Measurements from ENCODE around the gene CMSS1. TPM values are rescaled to one million over a fixed set of nuclear protein-coding genes. Genes with fewer than 3 reads are reported as not detected.

CMSS1 gene
- total RNA-seq, 1 donor from 2014 or later: 34.8 TPM

DNA sequence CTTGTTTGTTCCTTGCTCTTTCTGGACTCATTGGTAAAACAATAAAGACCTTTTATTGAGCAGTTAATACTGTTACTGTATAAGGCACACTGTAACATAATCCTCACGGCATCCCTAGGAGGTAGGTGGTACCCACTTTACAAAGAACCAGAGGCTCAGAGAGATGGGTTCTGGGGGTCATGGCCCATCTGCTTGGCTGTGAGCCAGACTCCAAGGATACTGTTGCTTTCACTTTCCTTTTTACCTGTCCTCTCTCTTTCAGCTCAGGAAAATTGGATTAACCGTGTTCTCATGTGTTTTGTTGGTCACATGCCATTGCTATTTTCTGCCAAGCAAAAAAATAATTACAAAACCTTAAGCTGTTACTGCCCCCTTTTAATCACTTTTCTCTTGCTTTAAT is 331.5 kb downstream of the CMSS1 start:
- TF ChIP-seq, protein P1, sequence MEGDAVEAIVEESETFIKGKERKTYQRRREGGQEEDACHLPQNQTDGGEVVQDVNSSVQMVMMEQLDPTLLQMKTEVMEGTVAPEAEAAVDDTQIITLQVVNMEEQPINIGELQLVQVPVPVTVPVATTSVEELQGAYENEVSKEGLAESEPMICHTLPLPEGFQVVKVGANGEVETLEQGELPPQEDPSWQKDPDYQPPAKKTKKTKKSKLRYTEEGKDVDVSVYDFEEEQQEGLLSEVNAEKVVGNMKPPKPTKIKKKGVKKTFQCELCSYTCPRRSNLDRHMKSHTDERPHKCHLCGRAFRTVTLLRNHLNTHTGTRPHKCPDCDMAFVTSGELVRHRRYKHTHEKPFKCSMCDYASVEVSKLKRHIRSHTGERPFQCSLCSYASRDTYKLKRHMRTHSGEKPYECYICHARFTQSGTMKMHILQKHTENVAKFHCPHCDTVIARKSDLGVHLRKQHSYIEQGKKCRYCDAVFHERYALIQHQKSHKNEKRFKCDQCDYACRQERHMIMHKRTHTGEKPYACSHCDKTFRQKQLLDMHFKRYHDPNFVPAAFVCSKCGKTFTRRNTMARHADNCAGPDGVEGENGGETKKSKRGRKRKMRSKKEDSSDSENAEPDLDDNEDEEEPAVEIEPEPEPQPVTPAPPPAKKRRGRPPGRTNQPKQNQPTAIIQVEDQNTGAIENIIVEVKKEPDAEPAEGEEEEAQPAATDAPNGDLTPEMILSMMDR (IDR thresholded peaks at IDR 0.05; ENCODE audit: borderline replicate concordance): no peak
- intact Hi-C loops (cut with micrococcal nuclease): no loop called here
- H3K36me3 ChIP-seq: no peaks in the 10 kb centered on the region
- no peak overlapping the region for H3K4me3 ChIP-seq
- H3K9me3 ChIP-seq (replicated peaks): no peaks in the 10 kb centered on the region
- peaks cover 32% of the 10 kb centered on the region for H3K4me1 ChIP-seq
- H3K27me3 ChIP-seq (ENCODE audit: low read depth): no peaks in the 10 kb centered on the region
- DNase-seq: no peak
- H3K27ac ChIP-seq (replicated peaks): peak overlapping the region; percentile 70

GRCh38 chr3:100149713-100150415 is 332.2 kb downstream of the CMSS1 start:
- DNase-seq: no peak
- intact Hi-C loops (cut with micrococcal nuclease): no loop called here
- H3K36me3 ChIP-seq: no peaks in the 10 kb centered on the region
- no peaks in the 10 kb centered on the region for H3K27me3 ChIP-seq (ENCODE audit: low read depth)
- peak overlapping the region; percentile 70 for H3K27ac ChIP-seq (replicated peaks)
- no peak overlapping the region for H3K4me3 ChIP-seq
- TF ChIP-seq, protein P1 (IDR thresholded peaks at IDR 0.05; ENCODE audit: borderline replicate concordance): no peak
- H3K4me1 ChIP-seq: peaks cover 32% of the 10 kb centered on the region
- peaks cover 3% of the 10 kb centered on the region for H3K9me3 ChIP-seq (replicated peaks)

GRCh38 chr3:100150473-100150872 is 332.8 kb downstream of the CMSS1 start:
- intact Hi-C loops (cut with micrococcal nuclease): no loop called here
- DNase-seq: no peak

DNA sequence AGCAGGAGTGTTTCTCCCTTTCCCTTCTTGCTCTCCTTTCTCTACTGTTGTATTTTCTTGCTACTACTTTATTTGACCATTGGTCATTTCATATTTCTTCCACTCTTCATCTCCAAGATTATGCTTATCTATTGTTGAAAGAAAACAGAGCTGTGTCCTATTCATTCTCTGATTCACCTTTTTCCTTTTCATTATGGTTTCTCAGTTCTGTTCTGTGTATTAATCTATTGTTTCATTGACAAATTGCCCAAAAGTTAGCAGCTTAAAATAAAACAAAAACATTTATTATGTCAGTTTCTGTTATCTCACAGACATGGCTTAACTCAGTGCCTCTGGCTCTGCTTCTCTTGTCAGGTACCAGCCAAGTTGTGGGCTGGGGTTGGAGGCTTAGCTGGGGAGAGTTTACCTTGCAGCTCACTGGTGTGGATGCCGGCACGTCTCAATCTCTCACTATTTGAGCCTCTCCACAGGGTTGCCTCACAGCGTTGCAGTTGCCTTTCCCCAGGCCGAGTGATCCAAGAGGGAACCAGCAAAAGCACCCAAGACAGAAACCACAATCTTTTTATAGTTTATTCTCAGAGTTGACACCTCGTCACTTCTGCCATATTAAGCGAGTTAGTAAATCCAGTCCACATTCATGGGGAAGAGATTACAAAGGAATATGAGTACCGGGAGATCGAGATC is 333.5 kb downstream of the CMSS1 start:
- Histone ChIP-seq H3K4me1 (peaks cover 32% of the 10 kb centered on the region), H3K36me3 (peaks cover 10% of the 10 kb centered on the region), H3K27ac (replicated peaks) (peak overlapping the region; percentile 70), H3K27me3 (ENCODE audit: low read depth) (no peaks in the 10 kb centered on the region), H3K4me3 (no peak overlapping the region), H3K9me3 (replicated peaks) (peaks cover 16% of the 10 kb centered on the region)
- no peak for DNase-seq
- TF ChIP-seq, protein P1 (IDR thresholded peaks at IDR 0.05; ENCODE audit: borderline replicate concordance): no peak
- intact Hi-C loops (cut with micrococcal nuclease): no loop called here

More at GRCh38 chr3:100150473-100150872, 332.8 kb downstream of the CMSS1 start:
- H3K27ac ChIP-seq (replicated peaks): peak overlapping the region; percentile 70
- TF ChIP-seq, protein P1 (IDR thresholded peaks at IDR 0.05; ENCODE audit: borderline replicate concordance): no peak
- peaks cover 9% of the 10 kb centered on the region for H3K9me3 ChIP-seq (replicated peaks)
- peaks cover 4% of the 10 kb centered on the region for H3K36me3 ChIP-seq
- no peak overlapping the region for H3K4me3 ChIP-seq
- no peaks in the 10 kb centered on the region for H3K27me3 ChIP-seq (ENCODE audit: low read depth)
- peaks cover 32% of the 10 kb centered on the region for H3K4me1 ChIP-seq

- H3K36me3 ChIP-seq: peaks cover 10% of the 10 kb centered on the region
- no peak overlapping the region for H3K4me3 ChIP-seq
- DNase-seq: no peak
- no peak overlapping the region for H3K27ac ChIP-seq (replicated peaks)
- intact Hi-C loops (cut with micrococcal nuclease): no loop called here
- H3K27me3 ChIP-seq (ENCODE audit: low read depth): no peaks in the 10 kb centered on the region
- peaks cover 53% of the 10 kb centered on the region for H3K4me1 ChIP-seq
- TF ChIP-seq, protein P1 (IDR thresholded peaks at IDR 0.05; ENCODE audit: borderline replicate concordance): no peak
- H3K9me3 ChIP-seq (replicated peaks): peaks cover 22% of the 10 kb centered on the region
These were observed 336.5 kb downstream of the CMSS1 start for GRCh38 chr3:100154171-100154570.

Measured in left ventricle myocardium inferior (tissue), 1 donor.